Embryonic facial prominence (tissue), 1 donor: ENCODE data around the gene TULP4.
"Not testable (repeated sequence)": the region's sequence is repeated elsewhere in the genome, so short reads cannot be mapped to it uniquely, and the experiment has no call there.

Experiments
- DNase-seq: peaks from one replicate; pipeline ENCODE4 v3.0.0-alpha.2; 2016; ENCODE audit errors: extremely low spot score

The TULP4 gene

DNA sequence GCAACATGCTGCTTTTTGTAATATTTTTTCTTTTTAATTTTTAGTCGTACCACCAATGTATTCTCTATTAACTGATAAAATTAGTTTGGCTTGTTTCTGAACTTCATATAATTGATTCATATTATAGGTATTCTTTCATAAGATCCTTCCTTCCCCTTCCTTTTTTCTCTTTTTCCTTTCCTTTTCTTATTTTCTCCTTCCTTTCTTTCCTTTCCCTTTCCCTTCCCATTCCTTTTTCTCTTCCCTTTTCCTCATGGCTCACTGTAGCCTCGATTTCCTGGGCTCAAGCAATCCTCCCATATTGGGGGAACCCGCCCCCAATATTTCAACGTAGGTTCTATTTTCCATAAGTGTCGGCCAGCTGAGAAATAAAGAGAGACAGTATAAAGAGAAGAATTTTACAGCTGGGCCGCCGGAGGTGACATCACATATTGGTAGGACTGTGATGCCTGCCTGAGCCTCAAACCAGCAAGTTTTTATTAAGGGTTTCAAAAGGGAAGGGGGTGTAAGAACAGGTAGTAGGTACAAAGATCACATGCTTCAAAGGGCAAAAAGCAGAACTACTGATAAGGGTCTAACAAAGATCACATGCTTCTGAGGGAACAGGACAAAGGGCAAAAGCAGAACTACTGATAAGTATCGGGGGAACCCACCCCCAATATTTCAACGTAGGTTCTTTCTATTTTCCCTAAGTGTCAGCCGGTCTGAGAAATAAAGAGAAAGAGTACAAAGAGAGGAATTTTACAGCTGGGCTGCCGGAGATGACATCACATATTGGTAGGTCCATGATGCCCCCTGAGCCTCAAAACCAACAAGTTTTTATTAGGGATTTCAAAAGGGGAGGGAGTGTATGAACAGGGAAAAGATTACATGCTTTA lies 16.1 kb upstream of the TULP4 start:
- not testable (repeated sequence) for DNase-seq

GRCh38 chr6:158296854-158297324 lies 15.4 kb upstream of the TULP4 start:
- not testable (repeated sequence) for DNase-seq

DNA sequence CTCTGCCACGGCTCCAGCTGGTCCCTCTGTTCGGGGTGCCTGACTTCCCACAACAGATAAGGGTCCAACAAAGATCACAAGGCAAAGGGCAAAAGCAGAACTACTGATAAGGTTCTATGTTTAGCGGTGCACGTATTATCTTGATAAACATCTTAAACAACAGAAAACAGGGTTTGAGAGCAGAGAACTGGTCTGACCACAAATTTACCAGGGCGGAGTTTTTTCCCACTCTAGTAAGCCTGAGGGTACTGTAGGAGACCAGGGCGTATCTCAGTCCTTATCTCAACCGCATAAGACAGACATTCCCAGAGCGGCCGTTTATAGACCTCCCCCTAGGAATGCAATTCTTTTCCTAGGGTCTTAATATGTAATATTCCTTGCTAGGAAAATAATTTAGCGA lies 14.6 kb upstream of the TULP4 start:
- DNase-seq = not testable (repeated sequence)

DNA sequence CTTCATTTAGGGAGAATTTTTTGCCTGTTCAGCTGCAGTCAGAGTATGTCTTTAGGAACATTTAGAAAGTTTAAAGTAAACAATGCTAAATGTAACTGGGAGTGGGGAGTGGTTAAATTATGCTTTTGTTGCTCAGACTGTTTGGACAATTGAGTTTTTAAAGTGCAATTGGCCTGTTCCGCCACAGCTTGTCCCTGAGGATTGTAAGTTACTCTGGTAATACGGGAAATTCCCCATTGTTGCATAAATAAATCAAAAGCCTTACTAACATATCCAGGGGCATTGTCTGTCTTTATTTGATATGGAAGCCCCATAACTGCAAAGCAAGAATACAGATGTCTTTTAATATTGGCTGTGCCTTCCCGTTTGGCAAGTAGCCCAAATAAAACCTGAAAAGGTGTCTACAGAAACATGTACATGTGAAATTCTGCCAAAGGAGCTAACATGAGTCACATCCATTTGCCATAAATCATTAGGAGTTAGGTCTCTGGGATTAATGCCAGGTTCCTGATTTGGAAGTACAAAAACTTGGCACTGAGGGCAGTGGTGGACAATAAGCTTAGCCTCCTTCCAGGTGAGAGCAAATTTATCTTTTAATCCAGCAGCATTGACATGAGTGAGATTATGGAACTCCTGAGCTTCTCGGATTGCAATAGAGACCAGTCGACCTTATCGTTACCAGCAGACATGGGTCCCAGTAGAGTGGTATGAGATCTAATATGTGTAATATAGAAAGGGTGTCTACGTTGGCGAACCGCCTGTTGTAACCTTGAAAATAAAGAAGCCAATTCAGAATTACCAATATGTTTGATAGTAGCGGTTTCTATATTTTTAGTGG lies 11.7 kb upstream of the TULP4 start:
- DNase-seq = not testable (repeated sequence)

GRCh38 chr6:158301561-158301960 lies 10.7 kb upstream of the TULP4 start:
- not testable (repeated sequence) for DNase-seq

DNA sequence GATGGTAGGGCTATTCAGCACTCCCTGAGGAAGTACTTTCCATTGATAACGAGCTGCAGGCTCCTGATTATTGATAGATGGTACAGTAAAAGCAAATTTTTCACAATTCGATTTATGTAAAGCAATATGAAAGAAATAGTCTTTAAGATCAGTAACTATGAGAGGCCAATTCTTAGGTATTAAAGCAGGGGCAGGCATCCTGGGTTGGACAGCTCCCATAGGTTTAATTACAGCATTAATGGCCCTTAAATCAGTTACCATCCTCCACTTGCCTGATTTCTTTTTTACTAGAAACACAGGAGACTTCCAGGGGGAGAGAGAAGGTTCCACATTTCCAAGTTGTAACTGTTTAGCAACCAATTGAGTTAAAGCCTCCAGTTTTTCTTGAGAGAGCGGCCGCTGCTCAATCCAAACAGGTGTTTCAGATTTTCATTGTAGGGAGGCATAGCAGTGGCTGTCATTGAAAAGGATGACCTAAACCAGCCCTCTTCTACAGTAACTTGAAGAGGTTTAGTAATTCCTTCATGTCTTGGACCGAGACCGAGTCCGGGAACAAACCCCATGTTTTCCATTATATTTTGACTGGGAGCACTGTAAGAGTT lies 10.0 kb upstream of the TULP4 start:
- DNase-seq = not testable (repeated sequence)

- no peak for DNase-seq
These were observed 9.0 kb upstream of the TULP4 start for GRCh38 chr6:158303210-158303731.

DNA sequence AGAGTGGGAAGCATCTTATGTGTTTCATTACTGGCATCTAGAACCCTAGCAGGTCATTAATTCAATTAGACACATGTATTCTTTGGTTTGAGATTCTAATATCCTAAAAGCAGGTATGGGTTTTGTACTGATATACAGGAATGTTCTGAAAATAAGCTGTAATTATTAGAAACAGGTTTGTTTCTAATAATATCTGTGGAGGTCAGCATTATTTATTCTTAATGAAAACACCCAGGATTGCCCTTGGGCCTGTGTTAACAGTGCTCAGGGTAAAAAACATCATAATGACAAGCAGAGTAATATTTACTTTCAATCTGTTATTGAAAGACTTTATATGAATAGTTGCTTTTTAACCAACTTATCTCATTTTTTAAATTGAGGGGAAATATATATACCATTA lies 8.0 kb upstream of the TULP4 start:
- no peak for DNase-seq

DNA sequence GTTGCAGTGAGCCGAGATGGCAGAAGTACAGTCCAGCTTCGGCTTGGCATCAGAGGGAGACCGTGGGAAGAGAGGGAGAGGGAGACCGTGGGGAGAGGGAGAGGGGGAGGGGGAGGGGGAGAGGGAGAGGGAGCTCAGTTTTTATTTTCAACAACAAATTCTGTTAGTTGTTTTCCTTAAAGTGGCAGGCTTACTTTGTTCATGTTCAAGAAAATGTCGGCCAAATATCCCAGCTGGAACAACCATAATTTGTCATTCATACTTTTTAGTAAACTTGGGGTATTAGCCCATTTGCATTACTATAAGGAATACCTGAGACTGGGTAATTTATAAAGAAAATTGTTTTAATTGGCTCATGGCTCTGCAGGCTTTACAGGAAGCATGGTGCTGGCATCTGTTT lies 2.5 kb upstream of the TULP4 start:
- no peak for DNase-seq

GRCh38 chr6:158311193-158311592 lies 1.1 kb upstream of the TULP4 start:
- no peak for DNase-seq

GRCh38 chr6:158311626-158312025 lies 639 bp upstream of the TULP4 start:
- no peak for DNase-seq

DNA sequence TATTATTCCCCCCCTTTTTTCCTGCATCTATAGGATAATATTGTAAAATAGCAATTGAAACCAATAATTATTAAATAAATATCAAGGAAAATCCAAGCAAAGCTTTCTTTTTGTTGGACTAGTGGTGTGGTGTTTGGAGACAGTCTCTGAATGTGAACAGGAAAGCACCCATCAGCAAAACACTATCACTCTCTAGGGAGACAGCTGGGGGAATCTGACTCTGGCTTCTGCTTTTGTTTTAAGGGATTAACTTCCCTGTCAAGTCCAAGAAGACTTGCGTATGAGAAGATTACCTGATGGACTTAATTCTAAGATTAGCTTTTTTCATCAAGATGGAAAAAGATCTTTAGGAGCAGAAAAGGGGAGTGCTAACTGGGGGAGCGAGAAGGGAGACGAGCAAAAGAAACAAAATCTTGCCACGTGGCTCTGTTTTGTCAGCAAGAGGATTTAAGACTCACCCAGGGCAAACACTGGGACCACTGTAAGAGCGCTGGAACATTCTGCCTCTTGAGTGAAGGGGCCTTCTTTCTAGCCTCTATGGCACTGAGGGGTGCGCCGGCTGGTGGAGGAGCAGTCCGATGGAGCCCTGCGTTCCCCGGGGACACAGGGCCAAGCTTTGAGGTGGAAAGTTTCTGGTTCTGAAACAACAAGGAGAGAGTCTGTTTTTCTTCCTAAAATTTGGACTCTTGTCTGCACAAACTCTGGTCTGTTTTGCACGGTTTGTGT lies 570 bp downstream of the TULP4 start:
- no peak for DNase-seq

GRCh38 chr6:158313989-158314388 lies 1.7 kb downstream of the TULP4 start:
- no peak for DNase-seq

GRCh38 chr6:158314737-158315136 lies 2.5 kb downstream of the TULP4 start:
- no peak for DNase-seq

- no peak for DNase-seq
These were observed 3.8 kb downstream of the TULP4 start for GRCh38 chr6:158316022-158316421.

DNA sequence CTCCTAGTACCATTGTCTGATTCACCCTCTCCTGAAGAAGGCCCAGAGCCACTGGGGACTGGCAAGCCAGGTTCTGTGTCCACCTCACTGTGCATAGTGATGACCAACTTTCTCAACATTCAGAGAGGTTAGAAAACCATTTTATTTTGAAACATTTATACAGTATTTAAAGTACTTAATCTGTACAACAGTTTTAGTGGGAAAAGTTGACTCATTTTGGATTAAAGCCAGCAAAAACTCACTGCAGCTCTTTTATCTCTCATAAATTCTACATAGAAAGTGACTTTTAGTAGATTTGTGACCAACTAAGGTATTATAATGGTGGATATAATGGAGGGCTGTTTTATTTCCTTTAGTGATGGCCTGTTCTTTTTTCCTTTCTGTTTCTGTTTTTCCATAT lies 9.7 kb downstream of the TULP4 start:
- no peak for DNase-seq

DNA sequence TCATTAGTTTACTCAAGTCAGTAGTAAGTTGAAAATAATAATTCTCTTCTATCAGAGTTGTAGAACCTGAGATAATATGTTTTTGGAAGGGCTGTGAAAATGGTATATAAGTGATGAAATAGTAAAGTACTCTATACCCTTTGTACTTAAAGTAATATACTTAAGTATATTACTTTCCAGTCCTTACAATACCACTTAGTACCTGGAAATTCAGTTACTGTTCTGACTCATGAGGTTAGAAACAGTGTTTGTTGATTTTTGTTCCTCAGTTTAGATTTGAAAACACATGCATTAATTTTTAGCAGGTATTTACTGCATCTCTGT lies 10.1 kb downstream of the TULP4 start:
- DNase-seq = no peak

- no peak for DNase-seq
These were observed 10.7 kb downstream of the TULP4 start for GRCh38 chr6:158322724-158323560.

- no peak for DNase-seq
These were observed 11.3 kb downstream of the TULP4 start for GRCh38 chr6:158323561-158323958.

- no peak for DNase-seq
These were observed 11.9 kb downstream of the TULP4 start for GRCh38 chr6:158324136-158324535.

GRCh38 chr6:158327211-158327610 lies 14.9 kb downstream of the TULP4 start:
- no peak for DNase-seq
